ENCODE results near the gene ITPA. TPM values are rescaled to one million over a fixed set of nuclear protein-coding genes. Genes with fewer than 3 reads are reported as not detected.
A peak's percentile ranks its signal among the peaks of the same experiment; 100 is the strongest.

The ITPA gene
- total and polyA plus RNA-seq, 2 of the 13 experiments (the other 11 are each of a cell fraction or from before 2014, with no cell fraction given) = 60.1 to 103 TPM

DNA sequence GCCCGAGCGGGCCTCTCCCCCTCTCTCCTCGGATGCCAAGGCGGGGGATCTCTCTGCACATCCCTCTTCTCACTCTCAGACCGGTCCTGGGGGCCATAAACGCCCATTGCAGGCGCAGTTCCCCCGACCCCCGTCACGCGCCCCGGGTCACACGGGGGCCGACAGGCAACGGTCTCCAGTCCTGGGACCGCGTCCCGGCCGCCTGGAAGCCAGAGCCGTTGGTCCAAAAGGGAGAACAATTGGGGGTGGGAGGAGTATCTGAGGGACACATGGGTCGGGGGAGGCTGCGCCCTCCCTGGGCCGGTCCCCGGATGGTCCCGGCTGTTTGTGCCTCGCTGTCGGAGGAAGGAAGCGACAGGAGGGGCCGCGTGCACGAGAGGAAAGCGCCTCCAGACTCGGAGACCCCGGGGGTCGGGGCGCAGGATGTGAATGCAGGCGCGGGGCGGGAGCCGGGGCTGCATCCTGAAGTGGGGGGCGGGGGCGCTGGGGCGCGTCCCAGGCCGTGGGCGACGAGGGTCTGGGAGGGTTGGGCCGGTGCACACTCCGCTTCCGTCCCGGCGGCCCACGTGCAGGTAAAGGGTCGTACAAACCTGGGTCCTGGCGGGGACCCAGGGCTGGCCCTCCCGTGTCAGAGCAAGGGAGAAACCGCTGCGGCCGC is 28.8 kb downstream of the ITPA start (continued):
- TF ChIP-seq, protein P1, sequence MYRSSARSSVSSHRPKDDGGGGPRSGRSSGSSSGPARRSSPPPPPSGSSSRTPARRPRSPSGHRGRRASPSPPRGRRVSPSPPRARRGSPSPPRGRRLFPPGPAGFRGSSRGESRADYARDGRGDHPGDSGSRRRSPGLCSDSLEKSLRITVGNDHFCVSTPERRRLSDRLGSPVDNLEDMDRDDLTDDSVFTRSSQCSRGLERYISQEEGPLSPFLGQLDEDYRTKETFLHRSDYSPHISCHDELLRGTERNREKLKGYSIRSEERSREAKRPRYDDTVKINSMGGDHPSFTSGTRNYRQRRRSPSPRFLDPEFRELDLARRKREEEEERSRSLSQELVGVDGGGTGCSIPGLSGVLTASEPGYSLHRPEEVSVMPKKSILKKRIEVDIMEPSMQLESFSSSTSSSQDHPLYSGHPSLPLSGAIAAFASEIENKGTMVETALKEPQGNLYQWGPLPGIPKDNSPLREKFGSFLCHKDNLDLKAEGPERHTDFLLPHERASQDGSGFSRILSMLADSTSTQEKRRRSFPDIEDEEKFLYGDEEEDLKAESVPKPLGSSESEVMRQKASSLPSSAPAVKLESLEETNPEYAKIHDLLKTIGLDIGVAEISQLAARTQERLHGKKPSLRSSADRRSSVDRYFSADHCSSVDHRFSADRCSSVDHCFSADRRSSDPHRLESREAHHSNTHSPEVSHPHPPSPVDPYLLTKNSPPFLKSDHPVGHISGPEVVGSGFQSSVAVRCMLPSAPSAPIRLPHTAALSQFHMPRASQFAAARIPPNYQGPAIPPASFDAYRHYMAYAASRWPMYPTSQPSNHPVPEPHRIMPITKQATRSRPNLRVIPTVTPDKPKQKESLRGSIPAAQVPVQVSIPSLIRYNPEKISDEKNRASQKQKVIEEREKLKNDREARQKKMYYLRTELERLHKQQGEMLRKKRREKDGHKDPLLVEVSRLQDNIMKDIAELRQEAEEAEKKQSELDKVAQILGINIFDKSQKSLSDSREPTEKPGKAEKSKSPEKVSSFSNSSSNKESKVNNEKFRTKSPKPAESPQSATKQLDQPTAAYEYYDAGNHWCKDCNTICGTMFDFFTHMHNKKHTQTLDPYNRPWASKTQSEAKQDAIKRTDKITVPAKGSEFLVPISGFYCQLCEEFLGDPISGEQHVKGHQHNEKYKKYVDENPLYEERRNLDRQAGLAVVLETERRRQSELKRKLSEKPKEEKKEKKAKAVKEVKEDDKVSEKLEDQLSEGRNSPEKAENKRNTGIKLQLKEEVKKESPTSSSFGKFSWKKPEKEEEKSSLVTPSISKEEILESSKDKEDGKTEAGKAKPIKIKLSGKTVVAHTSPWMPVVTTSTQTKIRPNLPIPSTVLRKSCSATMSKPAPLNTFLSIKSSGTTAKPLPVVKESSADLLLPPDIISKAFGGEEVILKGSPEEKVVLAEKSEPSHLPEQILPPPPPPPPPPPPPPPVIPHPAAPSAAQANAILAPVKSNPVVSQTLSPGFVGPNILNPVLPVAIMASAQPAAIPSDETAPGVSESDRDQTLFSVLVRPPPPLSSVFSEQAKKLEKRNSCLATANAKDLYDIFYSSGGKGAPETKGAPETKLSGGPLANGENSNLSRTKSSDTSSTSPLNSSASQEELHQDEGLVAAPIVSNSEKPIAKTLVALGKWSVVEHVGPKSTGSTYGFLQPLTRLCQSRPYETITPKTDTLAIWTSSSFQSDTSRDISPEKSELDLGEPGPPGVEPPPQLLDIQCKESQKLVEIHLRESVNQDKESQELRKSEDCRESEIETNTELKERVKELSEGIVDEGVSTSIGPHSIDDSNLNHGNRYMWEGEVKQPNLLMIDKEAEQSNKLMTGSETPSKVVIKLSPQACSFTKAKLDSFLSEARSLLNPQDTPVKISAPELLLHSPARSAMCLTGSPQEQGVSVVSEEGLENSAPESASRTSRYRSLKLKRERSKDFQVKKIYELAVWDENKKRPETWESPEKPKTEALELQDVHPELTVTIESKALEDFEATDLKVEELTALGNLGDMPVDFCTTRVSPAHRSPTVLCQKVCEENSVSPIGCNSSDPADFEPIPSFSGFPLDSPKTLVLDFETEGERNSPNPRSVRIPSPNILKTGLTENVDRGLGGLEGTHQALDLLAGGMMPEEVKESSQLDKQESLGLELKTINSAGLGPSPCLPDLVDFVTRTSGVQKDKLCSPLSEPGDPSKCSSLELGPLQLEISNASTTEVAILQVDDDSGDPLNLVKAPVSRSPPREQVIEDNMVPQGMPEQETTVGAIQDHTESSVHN (CRISPR knock-in tag; IDR thresholded peaks at IDR 0.05) = peak; percentile 27; the same call in 1 of the 2 replicates
- TF ChIP-seq SMAD1 (CRISPR knock-in tag; IDR thresholded peaks at IDR 0.05; ENCODE audit: borderline replicate concordance, low read depth) = no peak
- no peak for TF ChIP-seq FOXA3 (CRISPR knock-in tag; IDR thresholded peaks at IDR 0.05)
- TF ChIP-seq SAP130 (CRISPR knock-in tag; IDR thresholded peaks at IDR 0.05; ENCODE audit: low read depth) = peak; percentile 3; the same call in 1 of the 2 replicates
- TF ChIP-seq ZNF160 (CRISPR knock-in tag; IDR thresholded peaks at IDR 0.05) = no peak
- no peak for TF ChIP-seq NFATC3 (CRISPR knock-in tag; IDR thresholded peaks at IDR 0.05)
- TF ChIP-seq KLF16 (CRISPR knock-in tag; IDR thresholded peaks at IDR 0.05) = no peak; a peak in 1 of 4 replicates
- TF ChIP-seq ZNF326 (CRISPR knock-in tag; IDR thresholded peaks at IDR 0.05; ENCODE audit: borderline replicate concordance) = no peak
- TF ChIP-seq ZNF430 (CRISPR knock-in tag; IDR thresholded peaks at IDR 0.05) = peak; percentile 55; the same call in 1 of the 2 replicates
- TF ChIP-seq HMG20A (CRISPR knock-in tag; IDR thresholded peaks at IDR 0.05; ENCODE audit: borderline replicate concordance) = no peak
- 0 out of 2 replicates have a peak, but pooled peaks have one; percentile 39 for TF ChIP-seq KDM4B (CRISPR knock-in tag; IDR thresholded peaks at IDR 0.05)
- TF ChIP-seq, protein P2, sequence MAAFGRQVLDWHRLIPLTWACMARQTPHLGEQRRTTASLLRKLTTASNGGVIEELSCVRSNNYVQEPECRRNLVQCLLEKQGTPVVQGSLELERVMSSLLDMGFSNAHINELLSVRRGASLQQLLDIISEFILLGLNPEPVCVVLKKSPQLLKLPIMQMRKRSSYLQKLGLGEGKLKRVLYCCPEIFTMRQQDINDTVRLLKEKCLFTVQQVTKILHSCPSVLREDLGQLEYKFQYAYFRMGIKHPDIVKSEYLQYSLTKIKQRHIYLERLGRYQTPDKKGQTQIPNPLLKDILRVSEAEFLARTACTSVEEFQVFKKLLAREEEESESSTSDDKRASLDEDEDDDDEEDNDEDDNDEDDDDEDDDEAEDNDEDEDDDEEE (CRISPR knock-in tag; IDR thresholded peaks at IDR 0.05) = no peak
- TF ChIP-seq RNF2 (conservative IDR thresholded peaks at IDR 0.05; ENCODE audit: low read depth) = no peak
- peak; percentile 24; the same call in 1 of the 2 replicates for TF ChIP-seq ZSCAN21 (CRISPR knock-in tag; IDR thresholded peaks at IDR 0.05; ENCODE audit: borderline replicate concordance)
- TF ChIP-seq, protein P3, sequence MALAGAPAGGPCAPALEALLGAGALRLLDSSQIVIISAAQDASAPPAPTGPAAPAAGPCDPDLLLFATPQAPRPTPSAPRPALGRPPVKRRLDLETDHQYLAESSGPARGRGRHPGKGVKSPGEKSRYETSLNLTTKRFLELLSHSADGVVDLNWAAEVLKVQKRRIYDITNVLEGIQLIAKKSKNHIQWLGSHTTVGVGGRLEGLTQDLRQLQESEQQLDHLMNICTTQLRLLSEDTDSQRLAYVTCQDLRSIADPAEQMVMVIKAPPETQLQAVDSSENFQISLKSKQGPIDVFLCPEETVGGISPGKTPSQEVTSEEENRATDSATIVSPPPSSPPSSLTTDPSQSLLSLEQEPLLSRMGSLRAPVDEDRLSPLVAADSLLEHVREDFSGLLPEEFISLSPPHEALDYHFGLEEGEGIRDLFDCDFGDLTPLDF (CRISPR knock-in tag; IDR thresholded peaks at IDR 0.05) = 0 out of 2 replicates have a peak, but pooled peaks have one; percentile 12
- TF ChIP-seq NFKBIZ (CRISPR knock-in tag; IDR thresholded peaks at IDR 0.05) = no peak

Measured in HepG2 (cell line).